GM12878 (cell line): ENCODE results near the gene CD33.

Experiments used
- CTCF ChIP-seq, 3 experiments: IDR thresholded peaks in 2 of 3; conservative IDR thresholded peaks in 1 of 3; 2 replicates each; pipeline ENCODE4 v1.5.1; 2011; ENCODE audit warnings: low read depth in 3 of 3, low read length in 3 of 3, mild to moderate bottlenecking in 3 of 3, control low read depth in 2 of 3, moderate library complexity in 2 of 3, inconsistent platforms in 1 of 3, mixed read lengths in 1 of 3; ENCODE audit not compliant: control insufficient read depth in 2 of 3, insufficient read depth in 1 of 3; ENCODE audit errors: extremely low read depth in 1 of 3
- EGR1 ChIP-seq, 2 experiments: IDR thresholded peaks; 1 replicate in 1 of 2; 2 replicates in 1 of 2; pipeline ENCODE4 v1.6.1; 2011 to 2012; ENCODE audit warnings: low read depth in 2 of 2, low read length in 2 of 2, borderline replicate concordance in 1 of 2, mild to moderate bottlenecking in 1 of 2, moderate library complexity in 1 of 2
- IRF3 ChIP-seq: fragments of 450-650 bp; IDR thresholded peaks from 2 replicates; pipeline ENCODE4 v1.6.1; 2014; ENCODE audit warnings: mild to moderate bottlenecking
- IRF5 ChIP-seq: fragments of 450-650 bp; IDR thresholded peaks from 2 replicates; pipeline ENCODE4 v1.6.1; 2017; ENCODE audit warnings: borderline replicate concordance
- NFIC ChIP-seq: IDR thresholded peaks from 2 replicates; pipeline ENCODE4 v1.6.1; 2012; ENCODE audit warnings: low read depth, mild to moderate bottlenecking, inconsistent platforms, low read length, moderate library complexity
- NFYB ChIP-seq: IDR thresholded peaks from 2 replicates; pipeline ENCODE4 v1.6.1; 2011; ENCODE audit warnings: low read depth, mild to moderate bottlenecking, low read length, improper control_type of control experiment, moderate library complexity; ENCODE audit not compliant: insufficient read depth
- REST ChIP-seq: IDR thresholded peaks from 2 replicates; pipeline ENCODE4 v1.6.1; 2012; ENCODE audit warnings: mild to moderate bottlenecking, low read depth, low read length
- USF1 ChIP-seq: IDR thresholded peaks from 2 replicates; pipeline ENCODE4 v1.6.1; 2011; ENCODE audit warnings: borderline replicate concordance, low read depth, mild to moderate bottlenecking, moderate library complexity, mixed read lengths, low read length; ENCODE audit not compliant: insufficient read depth; ENCODE audit errors: extremely low read length

GRCh38 chr19:51179256-51179655 is 45.6 kb upstream of the CD33 start:
- TF ChIP-seq REST (no peak), NFYB (no peak), NFIC (no peak), CTCF (IDR thresholded peaks at IDR 0.05 in 2 of 3, conservative IDR thresholded peaks at IDR 0.05 in 1 of 3; ENCODE audit: control insufficient read depth in 2 of 3, extremely low read depth in 1 of 3, insufficient read depth in 1 of 3, low read depth in 3 of 3, low read length in 3 of 3) (no peak), IRF3 (no peak), EGR1 (IDR thresholded peaks at IDR 0.05; ENCODE audit: borderline replicate concordance in 1 of 2, low read depth in 2 of 2, low read length in 2 of 2) (no peak), IRF5 (no peak), USF1 (no peak)
